ACHN (cell line): ENCODE data around the gene S100A9.
"Not testable (repeated sequence)": the region's sequence is repeated elsewhere in the genome, so short reads cannot be mapped to it uniquely, and the experiment has no call there.

Experiments
- DNase-seq: peaks from one replicate; pipeline ENCODE4 v3.0.0-alpha.2; 2015
- in situ Hi-C: cut with HindIII; loops from 2 replicates; pipeline ENCODE4 v1.10.0; 2017; ENCODE audit warnings: low sequenced_read_pairs, low pct_ligation_motif_present, low pct_unique_long_range_greater_than_20kb

Gene S100A9

DNA sequence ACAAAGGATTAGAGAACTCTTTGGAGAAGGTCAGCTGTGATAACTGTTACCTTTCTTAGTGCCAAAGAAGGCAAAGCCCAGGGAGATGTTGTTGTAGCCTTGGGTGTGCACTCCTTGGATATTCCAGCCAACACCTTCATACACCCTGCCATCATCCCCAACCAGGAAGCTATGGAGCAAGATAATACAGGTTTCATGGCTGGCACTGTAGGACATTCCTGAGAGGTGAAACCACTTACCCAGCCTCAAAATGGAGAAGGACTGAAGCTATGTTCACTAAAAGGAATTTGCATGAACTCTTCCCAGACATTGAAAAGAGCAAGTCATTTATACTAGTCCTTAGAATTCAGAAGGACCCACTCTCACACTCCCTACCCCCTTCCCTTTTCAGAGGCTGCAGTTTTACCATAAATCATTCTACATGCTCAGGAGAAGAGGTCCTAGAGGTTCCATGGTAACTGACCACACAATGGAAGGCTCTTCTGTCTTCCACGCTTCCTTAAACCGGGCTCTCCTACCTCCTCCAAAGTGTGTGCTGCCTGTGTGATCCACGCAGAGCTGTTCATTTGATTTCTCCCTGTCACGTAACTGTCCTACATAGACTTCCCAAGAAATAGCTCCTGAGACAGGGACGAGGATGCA is 14.5 kb upstream of the S100A9 start:
- in situ Hi-C loops: no loop called here

DNA sequence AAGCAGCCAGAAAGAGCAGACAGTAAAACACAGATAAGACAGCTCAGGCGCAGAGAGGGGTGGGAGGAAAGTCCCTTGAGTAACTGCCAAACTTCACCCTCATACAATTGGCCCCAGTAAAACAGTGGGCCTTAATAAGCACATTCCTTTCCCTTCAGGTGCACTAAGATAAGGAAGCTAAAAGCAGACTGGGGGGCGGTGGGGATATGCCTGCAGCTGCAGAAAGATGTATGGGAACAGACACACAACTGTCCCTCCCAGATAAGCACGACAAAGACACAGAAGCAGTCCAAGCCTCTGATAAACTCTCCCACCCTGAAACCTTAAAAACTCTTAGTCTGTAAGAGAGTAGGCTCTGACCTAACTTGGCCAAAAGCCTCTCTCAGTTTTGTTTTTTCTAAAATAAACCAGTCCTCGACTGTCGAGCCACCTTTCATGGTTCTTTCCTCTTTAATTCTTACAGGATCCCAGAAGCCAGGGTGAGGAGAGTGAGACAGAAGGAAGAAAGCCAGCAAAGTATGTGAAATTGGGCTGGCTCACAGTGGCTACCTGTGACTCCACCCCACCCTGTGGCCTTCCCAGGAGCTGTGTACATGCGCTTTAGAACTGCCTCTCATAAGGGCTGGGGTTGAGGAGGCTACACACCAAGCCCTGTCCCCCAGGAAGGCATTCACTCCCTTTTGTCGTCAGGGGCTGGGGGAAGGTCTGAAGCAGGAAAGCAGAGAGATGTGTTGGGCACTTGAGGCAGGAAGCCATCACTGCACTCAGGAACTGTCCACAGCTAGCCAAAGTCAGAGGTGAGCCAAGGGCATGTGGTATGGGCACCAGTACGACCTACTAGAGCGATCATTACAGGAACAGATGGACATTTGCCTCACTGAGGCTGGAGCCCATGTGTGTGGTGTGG is 13.6 kb upstream of the S100A9 start:
- no peak for DNase-seq
- in situ Hi-C loops: no loop called here

More for the DNA sequence above, 14.5 kb upstream of the S100A9 start:
- no peak for DNase-seq

DNA sequence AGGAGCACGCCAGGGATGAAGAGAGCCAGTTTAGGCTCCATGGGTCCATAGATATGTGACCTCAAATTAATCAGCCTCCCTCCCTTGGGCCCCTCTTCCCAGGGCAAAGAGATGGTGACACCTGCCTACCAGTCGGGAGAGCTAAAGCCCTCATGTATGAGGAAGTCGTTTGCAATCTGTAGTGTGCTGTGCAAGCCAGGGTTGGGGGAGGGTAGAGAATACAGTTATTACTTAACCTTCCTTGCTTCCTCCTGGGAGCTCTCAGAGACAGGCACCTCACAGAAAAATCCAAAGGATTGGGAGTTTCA is 13.0 kb upstream of the S100A9 start:
- no peak for DNase-seq
- in situ Hi-C loops: no loop called here

DNA sequence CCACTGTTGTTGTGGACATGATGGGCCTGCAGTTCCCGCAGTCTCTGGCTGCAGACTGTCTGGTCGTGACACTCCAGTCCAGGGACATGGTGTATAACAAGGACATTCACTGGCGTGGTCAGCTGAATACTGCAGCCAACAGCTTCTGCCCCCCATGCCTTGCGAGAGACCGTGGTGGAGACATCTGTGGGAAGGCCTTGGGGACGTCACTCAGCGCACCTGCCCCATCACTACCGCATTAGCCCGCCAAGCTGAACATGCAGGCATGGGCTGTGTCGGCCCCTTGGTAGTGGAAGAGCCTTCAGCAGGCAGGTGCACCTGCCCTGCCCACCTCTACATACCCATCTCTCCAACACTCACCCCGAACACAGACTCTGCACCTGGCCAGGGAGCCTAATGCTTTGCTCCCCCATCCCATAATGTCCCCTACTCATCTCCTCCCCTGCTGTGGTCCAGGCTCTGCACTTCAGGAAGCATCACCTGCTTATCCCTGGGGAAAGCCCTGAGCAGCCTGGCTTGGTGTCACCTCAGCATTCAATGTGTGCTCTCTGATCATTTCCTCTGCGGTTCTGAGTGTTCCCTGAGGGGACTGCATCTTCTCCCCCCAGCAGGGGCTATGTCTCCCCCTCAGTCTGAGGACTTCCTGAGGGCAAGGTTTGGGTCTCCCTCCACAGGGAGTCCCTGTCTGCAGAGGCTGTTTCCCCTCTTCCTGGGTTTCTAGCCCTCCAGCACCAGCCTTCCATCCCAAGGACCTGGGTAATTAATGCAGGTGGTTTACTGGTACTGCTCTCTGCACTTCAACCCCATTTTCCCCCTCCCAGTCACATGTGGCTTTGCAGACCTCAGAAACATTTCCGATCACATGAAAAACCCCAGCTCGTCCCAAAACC is 12.2 kb upstream of the S100A9 start:
- DNase-seq: no peak
- in situ Hi-C loops: no loop called here

DNA sequence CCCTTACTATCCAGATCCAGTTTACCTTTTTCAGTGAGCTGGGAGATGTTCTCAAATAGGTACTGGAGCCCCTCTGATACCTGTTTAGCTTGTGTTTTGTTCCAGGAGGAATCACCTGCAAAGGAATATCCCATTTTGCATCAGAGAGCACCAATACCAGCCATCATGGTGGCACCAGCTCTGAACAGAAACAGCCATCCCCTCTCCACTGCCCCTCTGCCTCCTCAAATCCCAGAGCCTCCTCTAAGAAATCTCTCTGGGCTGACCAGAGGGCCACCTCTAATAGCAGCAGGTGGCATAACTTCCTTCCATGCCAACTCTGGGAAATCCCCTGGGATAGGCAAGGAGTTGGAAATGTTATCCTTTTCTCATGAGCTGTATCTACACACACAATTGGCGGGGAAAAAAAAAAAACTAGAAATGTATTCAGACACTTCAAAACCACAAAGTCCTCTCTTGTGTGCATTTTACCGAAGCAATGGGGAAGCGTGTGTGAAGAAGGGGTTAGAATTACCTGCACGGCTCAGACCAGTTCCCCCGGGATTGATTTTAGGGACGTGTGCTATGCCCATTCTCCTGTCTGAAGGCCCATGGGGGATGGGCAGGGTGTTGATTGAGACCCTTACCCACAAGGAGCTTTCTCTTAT is 11.5 kb upstream of the S100A9 start:
- in situ Hi-C loops: no loop called here
- peak; percentile 28 for DNase-seq

DNA sequence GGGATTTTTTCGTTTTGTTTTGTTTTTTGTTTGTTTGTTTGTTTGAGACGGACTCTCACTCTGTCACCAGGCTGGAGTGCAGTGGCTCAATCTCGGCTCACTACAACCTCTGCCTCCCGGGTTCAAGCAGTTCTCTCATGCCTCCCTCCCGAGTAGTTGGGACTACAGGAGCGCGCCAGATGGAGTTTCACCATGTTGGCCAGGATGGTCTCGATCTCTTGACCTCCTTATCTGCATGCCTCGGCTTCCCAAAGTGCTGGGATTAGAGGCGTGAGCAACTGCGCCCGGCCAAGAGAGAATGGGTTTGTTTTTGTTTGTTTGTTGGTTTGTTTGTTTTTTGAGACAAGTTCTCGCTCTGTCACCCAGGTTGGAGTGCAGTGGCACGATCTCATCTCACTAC is 10.6 kb upstream of the S100A9 start:
- in situ Hi-C loops, DNase-seq: not testable (repeated sequence)

DNA sequence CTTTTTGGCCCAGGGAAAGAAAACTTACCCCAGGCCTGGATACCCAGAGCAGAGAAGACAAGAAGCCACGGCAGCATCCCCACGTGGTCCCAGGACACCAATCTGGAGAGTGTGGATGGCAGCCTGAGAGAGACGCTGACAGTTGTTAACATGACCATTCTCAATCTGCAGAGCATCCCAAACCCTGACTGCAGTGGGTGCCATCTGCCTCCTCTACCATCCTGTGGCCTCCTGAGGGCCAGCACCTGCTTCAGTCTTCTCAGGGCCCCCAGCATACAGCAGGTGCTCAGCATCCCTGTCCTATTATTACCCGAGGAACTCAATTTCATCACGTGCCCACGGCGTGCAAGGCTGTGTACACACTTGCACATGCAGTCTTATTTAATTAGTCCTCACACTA is 9.8 kb upstream of the S100A9 start:
- DNase-seq: no peak
- in situ Hi-C loops: no loop called here

DNA sequence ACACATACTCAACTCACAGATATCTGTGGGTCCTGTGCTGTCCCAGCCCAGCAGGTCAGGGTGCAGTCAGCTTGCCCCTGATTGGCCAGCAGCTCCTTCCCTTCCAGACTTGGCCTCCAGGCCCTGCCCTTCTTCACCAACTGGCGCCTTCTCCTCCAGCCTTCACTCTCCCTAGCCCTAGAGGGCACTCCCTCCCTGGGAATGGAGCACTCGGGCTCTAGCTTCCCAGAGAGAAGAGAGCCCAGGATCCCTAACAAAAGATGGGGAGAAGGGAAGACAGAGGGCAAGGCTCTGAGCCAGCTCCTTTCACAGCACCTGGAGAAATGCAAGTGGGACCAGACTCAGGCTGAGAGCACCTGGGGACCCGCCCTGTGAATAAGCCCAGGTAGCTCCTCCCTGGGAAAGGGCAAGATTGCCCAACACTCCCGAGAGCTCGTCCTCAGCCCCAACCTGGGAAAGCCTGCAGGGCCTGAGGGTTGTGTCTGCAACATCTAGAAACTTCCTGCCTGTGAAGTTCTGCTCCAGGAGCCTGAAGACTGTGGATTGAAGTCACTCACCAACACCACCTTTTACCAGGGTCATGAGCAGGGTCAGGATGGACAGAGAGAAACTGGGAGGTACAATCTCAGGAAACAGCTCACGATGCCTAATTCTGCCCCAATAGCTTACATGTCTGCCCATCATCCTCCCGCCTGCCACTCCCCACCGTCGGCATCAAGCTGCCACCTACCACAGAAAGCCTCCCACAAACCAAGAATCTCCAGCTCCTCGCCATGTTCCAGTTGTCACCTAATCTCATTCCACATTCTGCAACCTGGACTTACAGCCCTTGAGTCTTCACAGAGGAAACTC is 8.9 kb upstream of the S100A9 start, which contains the start of gene PGLYRP4:
Gene PGLYRP4 (minus strand): TSS at position 331 of the 852 bp plus-strand sequence. CDS start 909 bp downstream, outside the sequence.
- DNase-seq: no peak
- in situ Hi-C loops: no loop called here

DNA sequence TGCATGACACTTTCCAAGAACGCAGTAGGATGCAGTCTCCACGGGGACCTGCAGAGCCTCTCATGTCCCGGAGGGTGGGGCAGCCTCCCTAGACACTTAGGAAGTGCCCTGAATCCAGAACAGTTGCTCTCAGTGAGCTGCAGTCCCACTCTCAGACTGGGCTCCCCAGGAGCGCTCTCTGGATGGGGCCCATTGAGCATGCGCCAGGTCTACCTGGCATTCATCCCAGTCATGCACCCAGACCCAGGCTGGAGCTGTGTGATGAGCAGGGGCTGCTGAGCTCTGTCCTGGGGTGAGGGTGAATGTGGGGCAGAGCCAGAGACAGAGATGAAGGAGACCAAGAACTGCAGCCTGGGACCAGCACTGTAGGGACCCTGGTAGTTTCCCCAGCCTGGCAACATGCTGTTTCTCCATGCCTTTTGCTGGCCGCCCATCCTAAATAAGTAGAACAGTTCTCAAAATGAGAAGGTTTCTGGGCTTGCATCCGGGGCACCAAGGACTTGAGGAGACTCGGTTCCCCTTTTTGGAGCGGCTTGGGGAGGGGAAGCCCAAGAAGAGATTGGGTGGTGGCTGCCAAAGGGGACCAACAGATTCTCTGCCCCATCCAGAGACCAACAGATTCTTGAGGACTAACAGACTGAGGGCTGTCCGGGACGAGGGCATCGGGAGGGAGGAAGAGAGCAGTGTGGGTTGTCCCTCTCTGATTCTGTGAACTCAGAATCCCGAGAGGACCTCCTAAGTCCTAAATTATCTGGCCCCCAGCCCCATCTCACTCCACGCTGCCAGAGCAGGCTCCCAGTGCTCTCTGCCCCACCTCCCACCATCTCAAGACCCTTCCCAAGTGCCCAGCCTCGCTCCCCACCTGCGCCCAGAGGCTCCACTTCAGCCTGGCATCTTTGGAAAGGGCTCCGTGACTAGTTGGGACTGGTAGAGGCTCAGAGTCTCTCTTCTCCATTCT is 8.0 kb upstream of the S100A9 start:
- in situ Hi-C loops: loop anchor here (10.0 kb wide), 2 partner anchors 55 to 145 kb away; no protein-coding TSS in a partner anchor
- no peak for DNase-seq

DNA sequence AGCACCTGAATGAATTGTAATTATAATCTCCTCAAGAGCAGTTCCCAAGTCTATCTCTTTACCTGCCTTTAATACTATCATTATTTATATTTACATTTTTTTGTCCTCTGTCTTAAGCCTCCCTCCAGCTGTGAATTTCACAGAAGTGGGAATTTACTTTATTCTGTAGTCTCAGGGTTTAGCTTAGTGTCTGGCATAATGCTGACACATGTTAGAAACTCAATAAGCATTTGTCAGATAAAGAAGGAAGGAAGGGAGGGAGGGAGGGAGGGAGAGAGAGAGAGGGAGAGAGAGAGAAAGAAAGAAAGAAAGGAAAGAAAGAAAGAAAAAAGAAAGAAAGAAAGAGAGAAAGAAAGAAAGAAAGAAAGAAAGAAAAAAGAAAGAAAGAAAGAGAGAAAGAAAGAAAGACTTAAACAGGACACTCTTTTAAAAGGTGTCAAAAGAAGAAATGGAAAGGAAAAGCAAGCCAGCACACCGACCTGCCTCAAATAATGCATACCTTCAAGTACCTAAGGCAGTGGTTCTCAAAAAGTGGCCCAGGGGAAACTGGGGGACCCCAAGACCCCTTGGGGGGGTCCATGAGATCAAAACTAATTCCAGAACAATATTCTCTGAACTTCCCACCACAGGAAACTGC is 7.2 kb upstream of the S100A9 start:
- in situ Hi-C loops: loop anchor here (10.0 kb wide), 2 partner anchors 54 to 144 kb away; no protein-coding TSS in a partner anchor
- DNase-seq: no peak

DNA sequence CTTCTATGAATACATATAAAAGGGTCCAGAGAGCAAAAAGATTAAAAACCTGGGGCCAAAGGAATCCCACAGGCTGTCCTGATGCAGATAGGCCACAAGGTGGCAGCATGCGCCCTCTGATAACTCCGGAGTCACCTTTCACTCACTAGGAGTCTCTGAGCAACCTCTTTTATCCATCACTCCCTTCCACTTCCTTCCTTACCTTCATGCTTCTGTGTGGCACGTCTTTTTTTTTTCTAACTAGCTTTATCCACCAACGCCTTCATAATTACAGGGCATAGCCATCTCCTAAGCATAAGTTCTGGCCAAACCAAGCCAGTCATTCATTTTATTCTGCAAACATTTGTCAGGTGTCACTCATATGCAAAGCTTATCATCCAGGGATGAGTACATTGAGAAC is 5.1 kb upstream of the S100A9 start:
- peak; percentile 67 for DNase-seq

DNA sequence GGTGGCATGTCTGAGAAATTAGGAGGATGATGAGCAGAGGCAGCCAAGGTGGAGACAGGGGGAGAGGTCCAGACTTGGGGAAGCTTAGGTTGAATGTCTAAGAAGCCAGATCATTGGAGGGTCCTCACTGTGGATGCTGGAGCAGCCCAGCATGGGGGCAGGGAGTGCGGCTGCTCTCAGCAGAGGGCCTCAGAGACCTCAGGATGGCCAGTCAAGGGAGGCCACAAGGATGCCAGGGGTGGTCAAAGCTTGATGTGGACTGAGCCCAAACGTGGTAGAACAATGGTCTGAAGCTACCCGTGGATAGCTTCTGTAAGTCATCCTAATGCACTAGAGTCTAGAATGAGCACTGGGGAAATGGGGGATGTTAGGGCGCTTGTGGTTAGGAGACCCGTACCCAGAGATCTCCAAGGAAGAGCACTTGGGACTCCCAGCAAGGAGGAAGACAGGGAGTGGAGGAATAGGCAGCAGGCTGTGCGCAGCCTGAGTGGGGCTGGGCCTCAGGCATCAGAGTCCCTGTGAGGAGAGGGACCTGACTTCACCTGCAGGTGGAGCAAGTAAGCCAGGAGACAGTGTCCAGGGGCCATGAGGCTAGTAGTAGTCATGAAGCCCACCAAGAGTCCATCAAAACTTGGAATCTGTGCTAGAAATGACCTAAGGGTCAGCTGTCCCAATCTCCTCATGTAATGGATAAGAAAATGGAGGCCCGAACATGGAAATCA is 4.3 kb upstream of the S100A9 start:
- peak; percentile 42 for DNase-seq
- in situ Hi-C loops: loop anchor here (10.0 kb wide), 2 partner anchors 51 to 141 kb away; no protein-coding TSS in a partner anchor

More for the DNA sequence above, 5.1 kb upstream of the S100A9 start:
- in situ Hi-C loops: loop anchor here (10.0 kb wide), 2 partner anchors 52 to 142 kb away; no protein-coding TSS in a partner anchor

DNA sequence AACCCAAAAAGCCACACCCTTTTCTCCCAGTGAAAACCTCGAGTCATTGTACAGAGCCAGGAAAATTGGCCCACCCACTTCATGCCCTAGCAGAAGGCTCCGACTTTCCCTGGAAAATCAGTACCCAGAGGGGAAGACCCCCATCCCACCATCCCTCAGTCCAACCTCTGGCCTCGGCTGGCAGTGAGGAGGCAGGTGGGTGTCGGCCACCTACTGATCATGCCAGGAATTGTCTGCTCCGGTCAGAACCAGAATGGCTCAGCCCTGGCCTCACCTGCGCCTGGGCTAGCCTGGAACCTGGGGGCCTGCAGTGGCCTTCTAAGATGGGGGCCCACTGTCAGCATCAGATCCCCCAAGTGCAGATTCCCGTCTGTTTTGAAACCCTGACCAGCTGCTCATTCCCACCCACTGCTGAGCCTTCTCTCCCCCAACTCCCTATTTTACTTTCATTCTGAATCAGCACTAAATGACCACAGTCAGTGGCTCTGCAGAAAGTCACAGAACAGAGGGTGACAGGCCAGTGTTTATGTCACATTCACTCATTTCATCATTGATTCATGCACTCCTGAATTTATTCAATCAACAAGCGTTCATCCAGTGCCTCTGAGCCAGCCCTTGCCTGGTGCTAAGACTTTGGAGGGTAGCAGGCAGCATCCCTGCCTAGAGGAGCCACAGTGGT is 3.0 kb upstream of the S100A9 start:
- no peak for DNase-seq
- in situ Hi-C loops: loop anchor here (10.0 kb wide), 2 partner anchors 50 to 140 kb away; no protein-coding TSS in a partner anchor

DNA sequence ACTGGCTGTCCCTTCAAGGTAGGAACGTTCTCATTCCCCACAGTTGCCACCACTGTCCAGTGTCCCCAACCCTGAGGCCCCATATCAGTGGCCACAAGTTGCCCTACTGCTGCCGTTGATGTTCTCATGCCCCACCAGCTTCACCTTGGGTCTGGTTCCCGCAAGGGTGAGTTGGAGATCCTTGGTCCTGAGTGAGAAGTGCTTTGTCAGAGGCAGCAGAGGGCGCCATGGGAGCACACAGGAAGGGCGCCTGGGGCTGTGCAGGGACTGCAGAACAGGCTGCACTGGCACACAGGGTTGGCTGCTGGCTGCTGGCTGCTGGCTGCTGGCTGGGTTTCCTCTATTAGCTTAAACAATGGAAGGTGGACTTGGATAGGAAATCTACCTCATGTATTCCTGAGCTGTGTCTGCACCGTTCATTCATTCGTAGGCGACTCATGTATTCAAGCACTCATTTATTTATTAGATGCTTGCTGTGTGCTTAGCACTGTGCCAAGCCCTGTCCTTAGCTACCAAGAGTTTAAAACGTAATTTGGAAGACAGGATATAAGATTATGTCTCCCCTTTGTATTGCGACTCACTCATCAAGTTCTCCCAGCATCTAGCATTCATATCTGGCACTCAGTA is 2.1 kb upstream of the S100A9 start:
- DNase-seq: peak; percentile 72
- in situ Hi-C loops: loop anchor here (10.0 kb wide), 2 partner anchors 49 to 139 kb away; no protein-coding TSS in a partner anchor
